Activated naive CD8-positive, alpha-beta T cell treated with anti-CD3 and anti-CD28 coated beads, Interleukin-2, amount 50 U/mL, for 16 hours (primary cell): ENCODE data around the gene ZCCHC24.

Source experiments
- DNase-seq: peaks from one replicate; pipeline ENCODE4 v3.0.0-alpha.2; 2020; ENCODE audit warnings: low read depth, low spot score

The ZCCHC24 gene

GRCh38 chr10:79411546-79412495, 33.6 kb downstream of the ZCCHC24 start:
- DNase-seq: no peak

GRCh38 chr10:79410315-79411094, 34.9 kb downstream of the ZCCHC24 start:
- no peak for DNase-seq

- DNase-seq: no peak
Measured at GRCh38 chr10:79409726-79410085, 35.7 kb downstream of the ZCCHC24 start.

- DNase-seq: no peak
Measured at GRCh38 chr10:79409038-79409725, 36.2 kb downstream of the ZCCHC24 start.

- no peak for DNase-seq
Measured at GRCh38 chr10:79407811-79408795, 37.3 kb downstream of the ZCCHC24 start.

GRCh38 chr10:79407423-79407796, 38.0 kb downstream of the ZCCHC24 start:
- DNase-seq: no peak

GRCh38 chr10:79406683-79407422, 38.6 kb downstream of the ZCCHC24 start:
- no peak for DNase-seq

- no peak for DNase-seq
Measured at GRCh38 chr10:79405995-79406515, 39.4 kb downstream of the ZCCHC24 start.

GRCh38 chr10:79405221-79405994, 40.0 kb downstream of the ZCCHC24 start:
- DNase-seq: no peak

- DNase-seq: no peak
Measured at GRCh38 chr10:79404690-79405131, 40.7 kb downstream of the ZCCHC24 start.

- no peak for DNase-seq
Measured at GRCh38 chr10:79404231-79404609, 41.2 kb downstream of the ZCCHC24 start.

- no peak for DNase-seq
Measured at GRCh38 chr10:79403441-79404230, 41.8 kb downstream of the ZCCHC24 start.

GRCh38 chr10:79402951-79403350, 42.5 kb downstream of the ZCCHC24 start:
- no peak for DNase-seq

GRCh38 chr10:79402625-79402946, 42.8 kb downstream of the ZCCHC24 start:
- no peak for DNase-seq

GRCh38 chr10:79401015-79401921, 44.2 kb downstream of the ZCCHC24 start:
- no peak for DNase-seq

- no peak for DNase-seq
Measured at GRCh38 chr10:79400146-79401004, 45.0 kb downstream of the ZCCHC24 start.
